Spleen (tissue), 13 donors: ENCODE measurements around the gene POLR3C. TPM values are rescaled to one million over a fixed set of nuclear protein-coding genes. Genes with fewer than 3 reads are reported as not detected.

ENCODE experiments used
- DNase-seq: peaks from one replicate; pipeline ENCODE4 v3.0.0-alpha.2; 2020
- H3K27ac ChIP-seq, 8 donors: fragments of 200-600 bp; sonication (generic) in 7 of 8; 1 replicate in 4 of 8; 2 replicates in 4 of 8; pipeline versions ENCODE4 v1.5.0 to v1.8.0; 2016 to 2021; ENCODE audit warnings: inconsistent platforms in 4 of 8, mild to moderate bottlenecking in 4 of 8, moderate library complexity in 1 of 8
- H3K27me3 ChIP-seq, 7 donors: fragments of 200-600 bp; sonication (generic) in 6 of 7; replicated peaks in 1 of 7; 1 replicate in 4 of 7; 2 replicates in 3 of 7; pipeline versions ENCODE4 v1.5.0 to v1.8.0; 2016 to 2021; ENCODE audit warnings: inconsistent platforms in 3 of 7, mild to moderate bottlenecking in 1 of 7
- H3K36me3 ChIP-seq, 6 donors: fragments of 200-600 bp; sonication (generic) in 5 of 6; 1 replicate in 4 of 6; 2 replicates in 2 of 6; pipeline versions ENCODE4 v1.5.0 to v1.8.0; 2016 to 2021; ENCODE audit warnings: inconsistent platforms in 2 of 6
- H3K4me1 ChIP-seq, 6 donors: fragments of 200-600 bp; sonication (generic) in 5 of 6; 1 replicate in 3 of 6; 2 replicates in 3 of 6; pipeline versions ENCODE4 v1.5.0 to v1.8.0; 2016 to 2021; ENCODE audit warnings: inconsistent platforms in 3 of 6
- H3K4me3 ChIP-seq, 8 donors: fragments of 200-600 bp; sonication (generic) in 7 of 8; 1 replicate in 4 of 8; 2 replicates in 4 of 8; pipeline versions ENCODE4 v1.5.0 to v1.8.0; 2016 to 2021; ENCODE audit warnings: inconsistent platforms in 4 of 8, mild to moderate bottlenecking in 4 of 8, moderate library complexity in 2 of 8
- H3K9me3 ChIP-seq, 8 donors: fragments of 200-600 bp; sonication (generic) in 7 of 8; 1 replicate in 4 of 8; 2 replicates in 4 of 8; pipeline versions ENCODE4 v1.5.0 to v1.8.0; 2016 to 2021; ENCODE audit warnings: inconsistent platforms in 4 of 8
- POLR2A ChIP-seq, 3 donors: fragments of 450-650 bp; IDR thresholded peaks; one replicate each; pipeline ENCODE4 v1.5.1; 2017; ENCODE audit warnings: antibody characterized with exemption in 3 of 3, mild to moderate bottlenecking in 1 of 3
- POLR2AphosphoS5 ChIP-seq, 3 donors: sonication (generic); formaldehyde crosslinking; IDR thresholded peaks; one replicate each; pipeline ENCODE4 v1.5.1; 2017; ENCODE audit warnings: antibody characterized with exemption in 3 of 3
- WGBS, 5 donors: extraction: QIAGEN DNeasy Blood & Tissue Kit in 3 of 5; methylation state at CpG; one replicate each; pipeline versions ENCODE4 v1.1.5 to v1.1.7; 2013 to 2018; 5-methylcytosine and 5-hydroxymethylcytosine counted together
- intact Hi-C: fragments of 100-400 bp; cut with DNase I; formaldehyde crosslinking; loops from one replicate; pipeline ENCODE4 v1.15.0; 2023; ENCODE audit warnings: low total_unique reads
- long read RNA-seq, 2 donors: transcript quantifications; one replicate each; lab custom pipeline, GENCODE V29; 2026
- polyA plus RNA-seq, 3 donors: library from polyadenylated mRNA; stranded (reverse); fragments of 200-250 nt; gene quantifications; one replicate each; pipeline ENCODE4 v1.2.1, GENCODE V29; 2013
- total RNA-seq, 7 donors: library from RNA; depleted of rRNA in 3 of 7; stranded (reverse); fragments of >200 nt in 3 of 7; fragmentation: NEBNext Ultra II Directional in 4 of 7; extraction: Animal tissue kit (Norgen Biotek cat#: 25700) in 4 of 7; gene quantifications; one replicate each; pipeline versions ENCODE4 v1.1.0 to v1.2.1, GENCODE V29; 2016 to 2021
- TF ChIP-seq, protein P1 (sequence below), 11 experiments: fragments of 200-600 bp in 7 of 11; fragments of 450-650 bp in 4 of 11; sonication (generic) in 4 of 11; IDR thresholded peaks in 8 of 11; conservative IDR thresholded peaks in 3 of 11; 1 replicate in 7 of 11; 2 replicates in 4 of 11; pipeline versions ENCODE4 v1.4.0 to v1.8.0; 2016 to 2021; ENCODE audit warnings: antibody characterized with exemption in 11 of 11, inconsistent platforms in 4 of 11, mild to moderate bottlenecking in 1 of 11
- donor health status: healthy with polysubstance abuse.
- donor health status: DM: no; HTN: no; CAD: no; lungs with moderate emphysema.
- donor health status: DM: no; HTN: no; CAD: no.
- donor health status: Bipolar disorder and iron deficiency.
- donor health status: healthy.
- donor health status: DM: no; HTN: no; CAD: no.
- donor health status: DM: yes; HTN: yes; CAD: no.

POLR3C gene, protein sequence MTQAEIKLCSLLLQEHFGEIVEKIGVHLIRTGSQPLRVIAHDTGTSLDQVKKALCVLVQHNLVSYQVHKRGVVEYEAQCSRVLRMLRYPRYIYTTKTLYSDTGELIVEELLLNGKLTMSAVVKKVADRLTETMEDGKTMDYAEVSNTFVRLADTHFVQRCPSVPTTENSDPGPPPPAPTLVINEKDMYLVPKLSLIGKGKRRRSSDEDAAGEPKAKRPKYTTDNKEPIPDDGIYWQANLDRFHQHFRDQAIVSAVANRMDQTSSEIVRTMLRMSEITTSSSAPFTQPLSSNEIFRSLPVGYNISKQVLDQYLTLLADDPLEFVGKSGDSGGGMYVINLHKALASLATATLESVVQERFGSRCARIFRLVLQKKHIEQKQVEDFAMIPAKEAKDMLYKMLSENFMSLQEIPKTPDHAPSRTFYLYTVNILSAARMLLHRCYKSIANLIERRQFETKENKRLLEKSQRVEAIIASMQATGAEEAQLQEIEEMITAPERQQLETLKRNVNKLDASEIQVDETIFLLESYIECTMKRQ
- 10 to 100 TPM; 28.5 to 37.0 (median 32.5) TPM for total RNA-seq
- 10 to 100 TPM; 15.7 to 17.2 (median 16.2) TPM for polyA plus RNA-seq
- long read RNA-seq, donor 1, transcript POLR3C-201 (15 exons, 1,851 nt): major isoform, 8 of 8 reads
- long read RNA-seq, donor 1, partial matches to known transcripts: 0 of 8 reads
- long read RNA-seq, donor 1, other reads (novel, unspliced or antisense): 0 of 8 reads
- long read RNA-seq, donor 2, partial matches to known transcripts: 0 of 1 reads
- long read RNA-seq, donor 2, other reads (novel, unspliced or antisense): 0 of 1 reads

DNA sequence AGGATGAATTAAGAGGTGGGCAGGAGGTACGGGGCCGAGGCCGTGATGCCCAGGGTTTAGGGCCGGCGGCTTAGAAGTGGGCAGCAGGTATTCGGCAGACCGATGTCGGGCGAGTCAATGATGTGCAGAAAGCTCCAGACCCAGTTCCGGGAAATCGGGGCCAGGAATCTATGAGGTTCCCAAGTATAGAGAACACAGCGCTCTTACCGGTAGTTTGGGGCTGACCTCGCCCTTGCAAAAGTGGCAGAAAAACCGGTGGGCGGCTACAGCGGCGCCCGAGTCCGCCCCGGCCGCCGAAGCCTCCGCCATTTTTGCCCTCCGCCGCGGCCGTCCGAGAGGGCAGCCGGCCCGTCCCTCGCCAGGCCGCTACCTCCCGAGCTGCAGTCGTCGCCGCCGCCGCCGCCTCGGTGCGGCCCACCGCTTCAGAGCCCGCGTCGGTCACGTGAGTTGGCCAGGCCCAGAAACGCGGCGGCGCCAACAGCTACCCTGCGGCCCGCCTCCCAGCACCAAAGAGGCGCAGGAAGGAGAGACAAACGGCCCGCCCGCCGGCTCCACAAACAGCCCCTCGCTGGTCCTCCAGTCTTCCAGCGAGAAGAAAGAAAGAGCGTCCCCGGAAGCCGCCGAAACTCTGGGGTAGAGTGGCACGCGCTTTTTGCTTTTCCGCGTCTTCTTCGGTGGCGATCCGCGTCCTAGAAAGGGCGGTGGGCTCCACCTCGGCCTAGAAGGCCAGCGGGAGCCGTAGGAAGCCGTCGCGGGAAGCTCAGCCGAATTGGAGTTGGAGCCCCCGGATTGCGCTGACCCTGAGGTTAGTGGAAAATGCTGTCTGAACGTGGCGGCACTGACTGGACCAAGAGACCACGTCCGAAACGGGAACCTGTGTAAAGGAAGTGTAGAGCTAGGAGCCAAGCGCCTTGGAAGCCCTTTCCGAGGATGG lies at the start of gene POLR3C, which contains the start of gene RNF115:
TSS of gene POLR3C (plus strand) at position 636 of the 934 bp plus-strand sequence. CDS start 1,577 bp downstream, outside the sequence.
TSS of gene RNF115 (minus strand) at position 531 of the 934 bp plus-strand sequence. CDS start at position 309, 222 bp downstream.
- intact Hi-C loops: no loop called here
- WGBS, 5 donors: 0 to 3% (median 0%) methylated on average over 62 to 89 of the region's 89 CpGs
- TF ChIP-seq POLR2A (IDR thresholded peaks at IDR 0.05) (peak in 2 of 3 donors; percentile 66 to 72), POLR2AphosphoS5 (IDR thresholded peaks at IDR 0.05) (peak; percentile 92 to 97 (median 93))
- TF ChIP-seq, protein P1, sequence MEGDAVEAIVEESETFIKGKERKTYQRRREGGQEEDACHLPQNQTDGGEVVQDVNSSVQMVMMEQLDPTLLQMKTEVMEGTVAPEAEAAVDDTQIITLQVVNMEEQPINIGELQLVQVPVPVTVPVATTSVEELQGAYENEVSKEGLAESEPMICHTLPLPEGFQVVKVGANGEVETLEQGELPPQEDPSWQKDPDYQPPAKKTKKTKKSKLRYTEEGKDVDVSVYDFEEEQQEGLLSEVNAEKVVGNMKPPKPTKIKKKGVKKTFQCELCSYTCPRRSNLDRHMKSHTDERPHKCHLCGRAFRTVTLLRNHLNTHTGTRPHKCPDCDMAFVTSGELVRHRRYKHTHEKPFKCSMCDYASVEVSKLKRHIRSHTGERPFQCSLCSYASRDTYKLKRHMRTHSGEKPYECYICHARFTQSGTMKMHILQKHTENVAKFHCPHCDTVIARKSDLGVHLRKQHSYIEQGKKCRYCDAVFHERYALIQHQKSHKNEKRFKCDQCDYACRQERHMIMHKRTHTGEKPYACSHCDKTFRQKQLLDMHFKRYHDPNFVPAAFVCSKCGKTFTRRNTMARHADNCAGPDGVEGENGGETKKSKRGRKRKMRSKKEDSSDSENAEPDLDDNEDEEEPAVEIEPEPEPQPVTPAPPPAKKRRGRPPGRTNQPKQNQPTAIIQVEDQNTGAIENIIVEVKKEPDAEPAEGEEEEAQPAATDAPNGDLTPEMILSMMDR (IDR thresholded peaks at IDR 0.05 in 8 of 11, conservative IDR thresholded peaks at IDR 0.05 in 3 of 11): peak in 2 of 11 experiments; percentile 14 to 21

DNA sequence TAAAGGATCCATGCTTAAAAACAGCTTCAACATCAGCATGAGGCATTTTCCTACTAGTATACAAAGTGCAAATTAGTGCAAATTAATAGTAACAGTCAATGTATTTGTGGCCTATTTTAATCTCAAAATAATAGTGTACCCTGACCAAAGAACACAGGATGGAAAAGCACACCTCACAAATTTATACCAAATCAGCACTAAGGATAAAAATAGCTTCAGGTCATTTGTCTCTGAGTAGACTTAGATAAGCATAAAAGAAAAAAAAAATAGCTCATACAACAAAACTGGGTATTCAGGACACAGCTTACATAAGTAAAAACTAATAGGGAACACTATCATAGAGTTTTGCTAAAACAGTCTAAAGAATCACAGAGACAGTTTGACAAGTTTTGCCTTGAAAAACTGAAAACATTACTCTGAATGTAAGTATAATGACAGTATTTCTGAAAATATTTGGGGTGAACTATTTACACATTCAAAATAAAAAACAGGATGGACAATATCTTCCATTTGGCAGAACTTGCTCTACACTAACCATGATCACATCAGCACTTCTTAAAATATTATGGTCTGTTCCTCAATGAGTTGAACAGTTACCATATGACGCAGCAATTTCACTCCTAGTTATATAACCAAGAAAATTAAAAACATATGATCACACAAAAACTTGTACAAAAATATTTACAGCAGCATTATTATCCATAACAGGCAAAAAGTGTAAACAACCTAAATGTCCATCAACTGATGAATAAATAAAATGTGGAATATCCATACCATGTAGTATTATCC lies 46.4 kb upstream of the POLR3C start:
- no peak for DNase-seq
- Histone ChIP-seq H3K27me3 (no peaks in the 10 kb centered on the region), H3K36me3 (peaks cover 0 to 63% (median 13%) of the 10 kb centered on the region in 6 donors), H3K27ac (no peak overlapping the region), H3K4me1 (no peaks in the 10 kb centered on the region), H3K9me3 (no peaks in the 10 kb centered on the region), H3K4me3 (no peak overlapping the region)
- WGBS, 5 donors: 86 to 94% (median 93%) methylated on average over 1 of the region's 1 CpG
- intact Hi-C loops: no loop called here
- TF ChIP-seq POLR2A (IDR thresholded peaks at IDR 0.05): no peak
- TF ChIP-seq POLR2AphosphoS5 (IDR thresholded peaks at IDR 0.05): no peak

More for the DNA sequence above, at the start of gene POLR3C, which contains the start of gene RNF115:
- Histone ChIP-seq H3K27me3 (no peaks in the 10 kb centered on the region), H3K4me1 (peaks cover 10 to 51% (median 21%) of the 10 kb centered on the region in 6 donors), H3K36me3 (peaks cover 0 to 32% (median 28%) of the 10 kb centered on the region in 6 donors), H3K27ac (peak within 1 kb of the TSS; percentile 75 to 96 (median 93)), H3K4me3 (peak within 1 kb of the TSS; percentile 68 to 95 (median 78)), H3K9me3 (no peaks in the 10 kb centered on the region)
- peak; percentile 97 for DNase-seq

DNA sequence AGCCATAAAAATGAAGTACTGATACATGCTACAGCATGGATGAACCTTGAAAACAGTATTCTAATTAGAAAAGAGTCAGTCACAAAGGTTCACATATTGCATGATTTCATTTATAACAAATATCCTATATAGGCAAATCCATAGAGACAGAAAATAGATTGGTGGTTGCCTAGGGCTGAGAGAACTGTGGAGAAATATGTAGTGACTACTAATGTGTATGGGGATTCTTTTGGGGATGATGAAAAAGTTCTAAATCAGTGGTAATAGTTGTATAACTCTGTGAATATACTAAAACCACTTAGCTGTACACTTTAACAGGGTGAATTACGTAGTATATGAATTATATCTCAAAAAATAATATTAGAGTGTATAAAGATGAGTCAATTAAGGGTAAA lies 45.9 kb upstream of the POLR3C start:
- no peak for TF ChIP-seq POLR2AphosphoS5 (IDR thresholded peaks at IDR 0.05)
- TF ChIP-seq, protein P1 (IDR thresholded peaks at IDR 0.05 in 8 of 11, conservative IDR thresholded peaks at IDR 0.05 in 3 of 11): no peak
- TF ChIP-seq POLR2A (IDR thresholded peaks at IDR 0.05): no peak
- Histone ChIP-seq H3K4me3 (no peak overlapping the region), H3K27me3 (no peaks in the 10 kb centered on the region), H3K27ac (no peak overlapping the region), H3K36me3 (peaks cover 0 to 65% (median 16%) of the 10 kb centered on the region in 6 donors), H3K4me1 (no peaks in the 10 kb centered on the region), H3K9me3 (no peaks in the 10 kb centered on the region)
- intact Hi-C loops: no loop called here
- no peak for DNase-seq
- 95 to 100% (median 98%) methylated on average over 1 of the region's 1 CpG for WGBS, 5 donors
